ENCODE data around the gene SMARCE1.

Gene SMARCE1

GRCh38 chr17:40647624-40648383 lies at the start of gene SMARCE1 (continued):
- TF ChIP-seq ZNF488 (tag by site-specific recombination; IDR thresholded peaks at IDR 0.05) (no peak; the same call in 1 of the 2 replicates), BCL6B (tag by site-specific recombination; IDR thresholded peaks at IDR 0.05) (no peak), KLF9 (tag by site-specific recombination; IDR thresholded peaks at IDR 0.05; ENCODE audit: low read depth) (peak; percentile 92), BCL11A (tag by site-specific recombination; IDR thresholded peaks at IDR 0.05; ENCODE audit: low read depth) (0 out of 2 replicates have a peak, but pooled peaks have one; percentile 21), ZNF707 (tag by site-specific recombination; IDR thresholded peaks at IDR 0.05) (no peak), ZNF555 (tag by site-specific recombination; conservative IDR thresholded peaks at IDR 0.05) (no peak), ZNF24 (tag by site-specific recombination; IDR thresholded peaks at IDR 0.05) (no peak; the same call in 1 of the 2 replicates), ZBTB8A (tag by site-specific recombination; IDR thresholded peaks at IDR 0.05) (peak; percentile 54), ZNF623 (tag by site-specific recombination; IDR thresholded peaks at IDR 0.05) (0 out of 2 replicates have a peak, but pooled peaks have one; percentile 23), ZNF843 (tag by site-specific recombination; IDR thresholded peaks at IDR 0.05) (no peak), ZBTB26 (tag by site-specific recombination; optimal IDR thresholded peaks at IDR 0.05) (peak; percentile 73), ZNF837 (tag by site-specific recombination; IDR thresholded peaks at IDR 0.05) (peak; percentile 73; the same call in 1 of the 2 replicates), ZNF645 (tag by site-specific recombination; IDR thresholded peaks at IDR 0.05) (0 out of 2 replicates have a peak, but pooled peaks have one; percentile 68), ZNF433 (tag by site-specific recombination; IDR thresholded peaks at IDR 0.05; ENCODE audit: low read depth) (no peak), SP2 (tag by site-specific recombination; IDR thresholded peaks at IDR 0.05) (peak; percentile 74), ZNF776 (tag by site-specific recombination; IDR thresholded peaks at IDR 0.05; ENCODE audit: borderline replicate concordance) (no peak), ZNF548 (tag by site-specific recombination; IDR thresholded peaks at IDR 0.05) (no peak), GLI2 (tag by site-specific recombination; IDR thresholded peaks at IDR 0.05; ENCODE audit: borderline replicate concordance, low read depth) (no peak), ZNF521 (tag by site-specific recombination; IDR thresholded peaks at IDR 0.05) (no peak), ZNF114 (tag by site-specific recombination; IDR thresholded peaks at IDR 0.05) (no peak), ZNF23 (tag by site-specific recombination; IDR thresholded peaks at IDR 0.05; ENCODE audit: borderline replicate concordance) (no peak), ZNF791 (tag by site-specific recombination; IDR thresholded peaks at IDR 0.05) (no peak), FEZF1 (tag by site-specific recombination; IDR thresholded peaks at IDR 0.05) (no peak), GLI4 (tag by site-specific recombination; IDR thresholded peaks at IDR 0.05) (0 out of 2 replicates have a peak, but pooled peaks have one; percentile 41), OVOL3 (tag by site-specific recombination; IDR thresholded peaks at IDR 0.05) (0 out of 2 replicates have a peak, but pooled peaks have one; percentile 36), ZNF449 (tag by site-specific recombination; IDR thresholded peaks at IDR 0.05) (peak; percentile 51; the same call in 1 of the 2 replicates), REPIN1 (tag by site-specific recombination; IDR thresholded peaks at IDR 0.05; ENCODE audit: low read depth) (no peak), ZNF324 (tag by site-specific recombination; IDR thresholded peaks at IDR 0.05) (no peak)
- TF ChIP-seq, protein P1, sequence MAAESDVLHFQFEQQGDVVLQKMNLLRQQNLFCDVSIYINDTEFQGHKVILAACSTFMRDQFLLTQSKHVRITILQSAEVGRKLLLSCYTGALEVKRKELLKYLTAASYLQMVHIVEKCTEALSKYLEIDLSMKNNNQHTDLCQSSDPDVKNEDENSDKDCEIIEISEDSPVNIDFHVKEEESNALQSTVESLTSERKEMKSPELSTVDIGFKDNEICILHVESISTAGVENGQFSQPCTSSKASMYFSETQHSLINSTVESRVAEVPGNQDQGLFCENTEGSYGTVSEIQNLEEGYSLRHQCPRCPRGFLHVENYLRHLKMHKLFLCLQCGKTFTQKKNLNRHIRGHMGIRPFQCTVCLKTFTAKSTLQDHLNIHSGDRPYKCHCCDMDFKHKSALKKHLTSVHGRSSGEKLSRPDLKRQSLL (tag by site-specific recombination; IDR thresholded peaks at IDR 0.05): peak; percentile 53
- TF ChIP-seq, protein P2, sequence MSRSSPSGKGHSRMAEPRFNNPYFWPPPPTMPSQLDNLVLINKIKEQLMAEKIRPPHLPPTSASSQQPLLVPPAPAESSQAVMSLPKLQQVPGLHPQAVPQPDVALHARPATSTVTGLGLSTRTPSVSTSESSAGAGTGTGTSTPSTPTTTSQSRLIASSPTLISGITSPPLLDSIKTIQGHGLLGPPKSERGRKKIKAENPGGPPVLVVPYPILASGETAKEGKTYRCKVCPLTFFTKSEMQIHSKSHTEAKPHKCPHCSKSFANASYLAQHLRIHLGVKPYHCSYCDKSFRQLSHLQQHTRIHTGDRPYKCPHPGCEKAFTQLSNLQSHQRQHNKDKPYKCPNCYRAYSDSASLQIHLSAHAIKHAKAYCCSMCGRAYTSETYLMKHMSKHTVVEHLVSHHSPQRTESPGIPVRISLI (tag by site-specific recombination; IDR thresholded peaks at IDR 0.05): no peak
